K562 (cell line): ENCODE data around the gene GCNA.

Experiments used
- CAMTA2 ChIP-seq: fragments of 250-450 bp; sonication (Bioruptor Pico); conservative IDR thresholded peaks from 2 replicates; pipeline ENCODE4 v1.5.1; 2022
- CCNT2 ChIP-seq: IDR thresholded peaks from 2 replicates; pipeline ENCODE4 v1.6.1; 2011; ENCODE audit warnings: borderline replicate concordance, low read depth, mild to moderate bottlenecking, moderate library complexity, mixed read lengths, low read length; ENCODE audit not compliant: insufficient read length; ENCODE audit errors: extremely low read depth
- CTCF ChIP-seq, 3 experiments: IDR thresholded peaks in 2 of 3; conservative IDR thresholded peaks in 1 of 3; 2 replicates each; pipeline ENCODE4 v1.5.1; 2011 to 2012; ENCODE audit warnings: low read length in 3 of 3, mild to moderate bottlenecking in 3 of 3, control low read depth in 2 of 3, improper control_type of control experiment in 1 of 3, inconsistent platforms in 1 of 3, low read depth in 1 of 3, mixed read lengths in 1 of 3, moderate library complexity in 1 of 3; ENCODE audit not compliant: insufficient read depth in 2 of 3
- SREBF1 ChIP-seq: fragments of 150-350 bp; IDR thresholded peaks from 2 replicates; pipeline ENCODE4 v1.6.1; 2014; ENCODE audit warnings: antibody characterized with exemption, low read depth, low read length, borderline replicate concordance
- TSHZ1 ChIP-seq: fragments of 250-450 bp; sonication (Bioruptor Pico); IDR thresholded peaks from 2 replicates; pipeline ENCODE4 v1.4.0; 2020; ENCODE audit warnings: mild to moderate bottlenecking, moderate library complexity
- USF2 ChIP-seq: sonication (generic); formaldehyde crosslinking; IDR thresholded peaks from 2 replicates; pipeline ENCODE4 v1.5.0; 2020; ENCODE audit warnings: missing genetic modification reagents
- ZNF561 ChIP-seq: fragments of 450-650 bp; formaldehyde crosslinking; conservative IDR thresholded peaks from 2 replicates; pipeline ENCODE4 v1.4.0; 2020; ENCODE audit warnings: mild to moderate bottlenecking, moderate library complexity
- ZZZ3 ChIP-seq: fragments of 450-650 bp; IDR thresholded peaks from 2 replicates; pipeline ENCODE4 v1.6.1; 2016; ENCODE audit warnings: antibody characterized with exemption, mild to moderate bottlenecking, moderate library complexity

GRCh38 chrX:71637253-71637618 lies 59.0 kb downstream of the GCNA start:
- TF ChIP-seq TSHZ1 (no peak), CTCF (IDR thresholded peaks at IDR 0.05 in 2 of 3, conservative IDR thresholded peaks at IDR 0.05 in 1 of 3; ENCODE audit: insufficient read depth in 2 of 3, low read depth in 1 of 3, low read length in 3 of 3) (no peak), USF2 (CRISPR knock-in tag) (no peak), SREBF1 (no peak), CCNT2 (no peak), ZNF561 (CRISPR knock-in tag) (no peak), ZZZ3 (no peak), CAMTA2 (no peak)
